Measurements from ENCODE around the gene SF3A1. TPM values are rescaled to one million over a fixed set of nuclear protein-coding genes. Genes with fewer than 3 reads are reported as not detected.

SF3A1 gene
- total and polyA plus RNA-seq, 2 of the 13 experiments (the other 11 are each of a cell fraction or from before 2014, with no cell fraction given): 10.0 to 22.0 TPM

DNA sequence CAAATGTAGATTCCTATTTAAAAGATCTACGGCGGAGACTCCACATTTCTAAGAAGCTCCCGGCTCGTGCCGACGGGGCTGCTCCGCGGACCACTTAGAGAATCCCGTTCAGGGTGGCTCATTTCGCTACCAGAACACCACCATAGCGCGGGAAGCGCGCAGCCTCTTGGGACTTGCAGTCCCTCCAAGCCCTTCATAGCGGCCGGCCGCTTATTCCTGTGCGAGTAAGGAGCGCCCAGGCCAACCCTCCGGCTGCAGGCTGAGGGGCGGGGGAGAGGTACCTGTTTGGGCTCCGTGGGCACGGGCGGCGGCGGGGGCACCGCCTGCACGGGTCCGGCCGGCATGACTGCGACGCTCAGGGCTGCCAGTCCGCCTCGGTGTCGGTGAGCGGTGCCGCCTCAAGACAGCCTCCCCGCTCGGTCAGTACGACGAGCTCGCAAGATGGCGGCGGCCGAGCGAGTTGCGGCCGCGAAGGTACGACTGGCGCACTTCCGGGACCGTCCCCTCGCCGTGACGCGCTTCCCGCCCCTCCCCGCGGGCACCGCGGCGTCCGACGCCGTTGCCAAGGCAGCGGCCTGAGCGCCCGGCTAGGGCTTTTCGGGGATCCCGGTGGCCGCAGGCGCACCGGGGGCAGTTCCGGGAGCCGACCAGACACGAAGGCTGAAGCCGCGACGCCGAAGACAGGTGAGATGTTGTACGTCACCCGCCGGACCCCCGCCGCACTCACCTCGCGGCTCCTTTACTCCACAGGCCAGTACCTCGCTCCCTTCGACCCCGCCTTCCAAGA, at the start of gene SF3A1, which contains the start of gene CCDC157 (continued):
- TF ChIP-seq ZNF775 (CRISPR knock-in tag; IDR thresholded peaks at IDR 0.05; ENCODE audit: borderline replicate concordance): no peak
- TF ChIP-seq ZNF766 (CRISPR knock-in tag; IDR thresholded peaks at IDR 0.05; ENCODE audit: borderline replicate concordance): 0 out of 2 replicates have a peak, but pooled peaks have one; percentile 56
- no peak for TF ChIP-seq SP140L (CRISPR knock-in tag; IDR thresholded peaks at IDR 0.05; ENCODE audit: borderline replicate concordance)
- no peak for TF ChIP-seq ZFP37 (CRISPR knock-in tag; IDR thresholded peaks at IDR 0.05; ENCODE audit: borderline replicate concordance)
- peak; percentile 94 for TF ChIP-seq ZHX1 (CRISPR knock-in tag; IDR thresholded peaks at IDR 0.05; ENCODE audit: low read depth)
- TF ChIP-seq E2F2 (CRISPR knock-in tag; IDR thresholded peaks at IDR 0.05; ENCODE audit: borderline replicate concordance): peak; percentile 64
- TF ChIP-seq SIX1 (CRISPR knock-in tag; IDR thresholded peaks at IDR 0.05; ENCODE audit: borderline replicate concordance): no peak
- peak; percentile 98 for TF ChIP-seq GABPB1 (CRISPR knock-in tag; IDR thresholded peaks at IDR 0.05)
- TF ChIP-seq ZSCAN25 (CRISPR knock-in tag; IDR thresholded peaks at IDR 0.05): no peak
- TF ChIP-seq ZNF670 (CRISPR knock-in tag; IDR thresholded peaks at IDR 0.05; ENCODE audit: borderline replicate concordance): peak; percentile 55; the same call in 1 of the 2 replicates
- TF ChIP-seq RARG (CRISPR knock-in tag; IDR thresholded peaks at IDR 0.05; ENCODE audit: low read depth): no peak
- TF ChIP-seq PAX8 (CRISPR knock-in tag; IDR thresholded peaks at IDR 0.05; ENCODE audit: borderline replicate concordance): no peak
- no peak for TF ChIP-seq HNF4G (IDR thresholded peaks at IDR 0.05; ENCODE audit: borderline replicate concordance, low read depth, low read length)
- no peak; the same call in 1 of the 2 replicates for TF ChIP-seq HNF4G (CRISPR knock-in tag; IDR thresholded peaks at IDR 0.05; ENCODE audit: borderline replicate concordance, low read depth)
- TF ChIP-seq ZNF10 (CRISPR knock-in tag; IDR thresholded peaks at IDR 0.05; ENCODE audit: borderline replicate concordance, low read depth): no peak
- TF ChIP-seq PRMT3 (CRISPR knock-in tag; IDR thresholded peaks at IDR 0.05; ENCODE audit: borderline replicate concordance, low read depth): no peak
- TF ChIP-seq ZNF552 (CRISPR knock-in tag; IDR thresholded peaks at IDR 0.05; ENCODE audit: borderline replicate concordance): no peak
- TF ChIP-seq ZNF788 (CRISPR knock-in tag; IDR thresholded peaks at IDR 0.05; ENCODE audit: borderline replicate concordance): peak; percentile 93
- no peak for TF ChIP-seq ZNF615 (CRISPR knock-in tag; IDR thresholded peaks at IDR 0.05; ENCODE audit: borderline replicate concordance)
- 0 out of 2 replicates have a peak, but pooled peaks have one; percentile 35 for TF ChIP-seq TFE3 (CRISPR knock-in tag; IDR thresholded peaks at IDR 0.05)
- TF ChIP-seq ZNF136 (CRISPR knock-in tag; IDR thresholded peaks at IDR 0.05; ENCODE audit: low read depth): no peak
